Measurements from ENCODE around the gene ACSL4. TPM values are rescaled to one million over a fixed set of nuclear protein-coding genes. Genes with fewer than 3 reads are reported as not detected.

Gene ACSL4
- total and polyA plus RNA-seq, 4 donors: 26.3 to 115 (median 50.9) TPM

- no peak for DNase-seq (ENCODE audit: low read depth in 4 of 6, low spot score in 6 of 6)
- 31% methylated on average over 2 of the region's 2 CpGs for WGBS (ENCODE audit: insufficient coverage)
- no peaks in the 10 kb centered on the region for H3K9me3 ChIP-seq (ENCODE audit: control insufficient read depth, insufficient read depth, low read length)
- no peak overlapping the region for H3K4me3 ChIP-seq (ENCODE audit: low read depth, low read length)
- H3K27me3 ChIP-seq (ENCODE audit: control insufficient read depth, insufficient read depth, low read length): no peaks in the 10 kb centered on the region
- H3K27ac ChIP-seq (ENCODE audit: low read depth, low read length): no peak overlapping the region
- no peaks in the 10 kb centered on the region for H3K4me1 ChIP-seq (ENCODE audit: control insufficient read depth, insufficient read depth, low read length)
- no peaks in the 10 kb centered on the region for H3K36me3 ChIP-seq (ENCODE audit: control insufficient read depth, insufficient read depth, low read length)
These were observed 22.9 kb downstream of the ACSL4 start for GRCh38 chrX:109710181-109710580.

- no CpG with 5 or more reads among the region's 3 CpGs for WGBS (ENCODE audit: insufficient coverage)
- no peak overlapping the region for H3K27ac ChIP-seq (ENCODE audit: low read depth, low read length)
- no peaks in the 10 kb centered on the region for H3K36me3 ChIP-seq (ENCODE audit: control insufficient read depth, insufficient read depth, low read length)
- no peak overlapping the region for H3K4me3 ChIP-seq (ENCODE audit: low read depth, low read length)
- no peaks in the 10 kb centered on the region for H3K27me3 ChIP-seq (ENCODE audit: control insufficient read depth, insufficient read depth, low read length)
- no peaks in the 10 kb centered on the region for H3K4me1 ChIP-seq (ENCODE audit: control insufficient read depth, insufficient read depth, low read length)
- no peak for DNase-seq (ENCODE audit: low read depth in 4 of 6, low spot score in 6 of 6)
- no peaks in the 10 kb centered on the region for H3K9me3 ChIP-seq (ENCODE audit: control insufficient read depth, insufficient read depth, low read length)
These were observed 23.9 kb downstream of the ACSL4 start for GRCh38 chrX:109709129-109709631.

- DNase-seq (ENCODE audit: low read depth in 4 of 6, low spot score in 6 of 6): no peak
- 100% methylated on average over 1 of the region's 4 CpGs for WGBS (ENCODE audit: insufficient coverage)
- H3K27ac ChIP-seq (ENCODE audit: low read depth, low read length): no peak overlapping the region
- H3K9me3 ChIP-seq (ENCODE audit: control insufficient read depth, insufficient read depth, low read length): no peaks in the 10 kb centered on the region
- no peaks in the 10 kb centered on the region for H3K36me3 ChIP-seq (ENCODE audit: control insufficient read depth, insufficient read depth, low read length)
- no peaks in the 10 kb centered on the region for H3K4me1 ChIP-seq (ENCODE audit: control insufficient read depth, insufficient read depth, low read length)
- H3K27me3 ChIP-seq (ENCODE audit: control insufficient read depth, insufficient read depth, low read length): no peaks in the 10 kb centered on the region
- H3K4me3 ChIP-seq (ENCODE audit: low read depth, low read length): no peak overlapping the region
These were observed 25.3 kb downstream of the ACSL4 start for GRCh38 chrX:109707720-109708119.

GRCh38 chrX:109707319-109707718, 25.7 kb downstream of the ACSL4 start:
- no peak overlapping the region for H3K4me3 ChIP-seq (ENCODE audit: low read depth, low read length)
- 74% methylated on average over 3 of the region's 5 CpGs for WGBS (ENCODE audit: insufficient coverage)
- H3K27ac ChIP-seq (ENCODE audit: low read depth, low read length): no peak overlapping the region
- no peaks in the 10 kb centered on the region for H3K27me3 ChIP-seq (ENCODE audit: control insufficient read depth, insufficient read depth, low read length)
- no peaks in the 10 kb centered on the region for H3K4me1 ChIP-seq (ENCODE audit: control insufficient read depth, insufficient read depth, low read length)
- no peak for DNase-seq (ENCODE audit: low read depth in 4 of 6, low spot score in 6 of 6)
- no peaks in the 10 kb centered on the region for H3K9me3 ChIP-seq (ENCODE audit: control insufficient read depth, insufficient read depth, low read length)
- no peaks in the 10 kb centered on the region for H3K36me3 ChIP-seq (ENCODE audit: control insufficient read depth, insufficient read depth, low read length)

- Histone ChIP-seq H3K36me3 (ENCODE audit: control insufficient read depth, insufficient read depth, low read length) (no peaks in the 10 kb centered on the region), H3K27ac (ENCODE audit: low read depth, low read length) (no peak overlapping the region), H3K9me3 (ENCODE audit: control insufficient read depth, insufficient read depth, low read length) (no peaks in the 10 kb centered on the region), H3K27me3 (ENCODE audit: control insufficient read depth, insufficient read depth, low read length) (no peaks in the 10 kb centered on the region), H3K4me3 (ENCODE audit: low read depth, low read length) (no peak overlapping the region), H3K4me1 (ENCODE audit: control insufficient read depth, insufficient read depth, low read length) (no peaks in the 10 kb centered on the region)
- no peak for DNase-seq (ENCODE audit: low read depth in 4 of 6, low spot score in 6 of 6)
These were observed 28.5 kb downstream of the ACSL4 start for GRCh38 chrX:109704563-109704962.

GRCh38 chrX:109697855-109698254, 35.2 kb downstream of the ACSL4 start:
- no peaks in the 10 kb centered on the region for H3K9me3 ChIP-seq (ENCODE audit: control insufficient read depth, insufficient read depth, low read length)
- no peak overlapping the region for H3K27ac ChIP-seq (ENCODE audit: low read depth, low read length)
- no peak for DNase-seq (ENCODE audit: low read depth in 4 of 6, low spot score in 6 of 6)
- H3K36me3 ChIP-seq (ENCODE audit: control insufficient read depth, insufficient read depth, low read length): no peaks in the 10 kb centered on the region
- WGBS (ENCODE audit: insufficient coverage): no CpG with 5 or more reads among the region's 2 CpGs
- H3K27me3 ChIP-seq (ENCODE audit: control insufficient read depth, insufficient read depth, low read length): no peaks in the 10 kb centered on the region
- H3K4me1 ChIP-seq (ENCODE audit: control insufficient read depth, insufficient read depth, low read length): no peaks in the 10 kb centered on the region
- no peak overlapping the region for H3K4me3 ChIP-seq (ENCODE audit: low read depth, low read length)

GRCh38 chrX:109696146-109696740, 36.8 kb downstream of the ACSL4 start:
- no peaks in the 10 kb centered on the region for H3K36me3 ChIP-seq (ENCODE audit: control insufficient read depth, insufficient read depth, low read length)
- H3K4me3 ChIP-seq (ENCODE audit: low read depth, low read length): no peak overlapping the region
- no peaks in the 10 kb centered on the region for H3K4me1 ChIP-seq (ENCODE audit: control insufficient read depth, insufficient read depth, low read length)
- H3K9me3 ChIP-seq (ENCODE audit: control insufficient read depth, insufficient read depth, low read length): no peaks in the 10 kb centered on the region
- H3K27ac ChIP-seq (ENCODE audit: low read depth, low read length): no peak overlapping the region
- H3K27me3 ChIP-seq (ENCODE audit: control insufficient read depth, insufficient read depth, low read length): no peaks in the 10 kb centered on the region
- WGBS (ENCODE audit: insufficient coverage): 68% methylated on average over 3 of the region's 4 CpGs
- no peak for DNase-seq (ENCODE audit: low read depth in 4 of 6, low spot score in 6 of 6)

GRCh38 chrX:109695637-109696036, 37.4 kb downstream of the ACSL4 start:
- no peaks in the 10 kb centered on the region for H3K27me3 ChIP-seq (ENCODE audit: control insufficient read depth, insufficient read depth, low read length)
- H3K36me3 ChIP-seq (ENCODE audit: control insufficient read depth, insufficient read depth, low read length): no peaks in the 10 kb centered on the region
- DNase-seq (ENCODE audit: low read depth in 4 of 6, low spot score in 6 of 6): no peak
- no peak overlapping the region for H3K27ac ChIP-seq (ENCODE audit: low read depth, low read length)
- H3K4me1 ChIP-seq (ENCODE audit: control insufficient read depth, insufficient read depth, low read length): no peaks in the 10 kb centered on the region
- no peaks in the 10 kb centered on the region for H3K9me3 ChIP-seq (ENCODE audit: control insufficient read depth, insufficient read depth, low read length)
- H3K4me3 ChIP-seq (ENCODE audit: low read depth, low read length): no peak overlapping the region
- WGBS (ENCODE audit: insufficient coverage): no CpG with 5 or more reads among the region's 3 CpGs

- Histone ChIP-seq H3K27ac (ENCODE audit: low read depth, low read length) (no peak overlapping the region), H3K4me1 (ENCODE audit: control insufficient read depth, insufficient read depth, low read length) (no peaks in the 10 kb centered on the region), H3K9me3 (ENCODE audit: control insufficient read depth, insufficient read depth, low read length) (no peaks in the 10 kb centered on the region), H3K4me3 (ENCODE audit: low read depth, low read length) (no peak overlapping the region), H3K27me3 (ENCODE audit: control insufficient read depth, insufficient read depth, low read length) (no peaks in the 10 kb centered on the region), H3K36me3 (ENCODE audit: control insufficient read depth, insufficient read depth, low read length) (no peaks in the 10 kb centered on the region)
- no peak for DNase-seq (ENCODE audit: low read depth in 4 of 6, low spot score in 6 of 6)
- 89% methylated on average over 1 of the region's 2 CpGs for WGBS (ENCODE audit: insufficient coverage)
These were observed 41.3 kb downstream of the ACSL4 start for GRCh38 chrX:109691752-109692151.

GRCh38 chrX:109691277-109691676, 41.8 kb downstream of the ACSL4 start:
- Histone ChIP-seq H3K4me3 (ENCODE audit: low read depth, low read length) (no peak overlapping the region), H3K27ac (ENCODE audit: low read depth, low read length) (no peak overlapping the region), H3K36me3 (ENCODE audit: control insufficient read depth, insufficient read depth, low read length) (no peaks in the 10 kb centered on the region), H3K27me3 (ENCODE audit: control insufficient read depth, insufficient read depth, low read length) (no peaks in the 10 kb centered on the region), H3K9me3 (ENCODE audit: control insufficient read depth, insufficient read depth, low read length) (no peaks in the 10 kb centered on the region), H3K4me1 (ENCODE audit: control insufficient read depth, insufficient read depth, low read length) (no peaks in the 10 kb centered on the region)
- DNase-seq (ENCODE audit: low read depth in 4 of 6, low spot score in 6 of 6): no peak
- WGBS (ENCODE audit: insufficient coverage): no CpG with 5 or more reads among the region's 1 CpG
